GM23338 (cell line): Measurements from ENCODE around the gene TTBK1. TPM values are rescaled to one million over a fixed set of nuclear protein-coding genes. Genes with fewer than 3 reads are reported as not detected.

ENCODE experiments used
- ATAC-seq: fragments of 200-7000 bp; cut with Tn5 transposase; 3 replicates; pipeline ENCODE4 v1.9.1; 2020
- DNase-seq: peaks from one replicate; pipeline ENCODE4 v3.0.0-alpha.2; 2015; ENCODE audit warnings: low spot score
- H2AFZ ChIP-seq: fragments of 200-600 bp; sonication (generic); 2 replicates; pipeline ENCODE4 v1.8.0; 2016; ENCODE audit warnings: antibody characterized with exemption, mild to moderate bottlenecking, moderate library complexity
- H3F3A ChIP-seq: fragments of 200-600 bp; sonication (generic); replicated peaks from 2 replicates; pipeline ENCODE4 v1.8.0; 2017; ENCODE audit warnings: antibody characterized with exemption, mixed run types, low read depth
- H3K27ac ChIP-seq: fragments of 200-600 bp; sonication (generic); 2 replicates; pipeline ENCODE4 v1.6.1; 2016; ENCODE audit warnings: low read depth
- H3K27me3 ChIP-seq: fragments of 200-600 bp; sonication (generic); 2 replicates; pipeline ENCODE4 v1.8.0; 2016; ENCODE audit warnings: mild to moderate bottlenecking, mixed run types, moderate library complexity; ENCODE audit not compliant: insufficient read depth
- H3K36me3 ChIP-seq: fragments of 200-600 bp; sonication (generic); 2 replicates; pipeline ENCODE4 v1.8.0; 2016; ENCODE audit warnings: mild to moderate bottlenecking; ENCODE audit not compliant: insufficient read depth
- H3K4me1 ChIP-seq: fragments of 200-600 bp; sonication (generic); 2 replicates; pipeline ENCODE4 v1.8.0; 2016; ENCODE audit warnings: mild to moderate bottlenecking, moderate library complexity; ENCODE audit not compliant: insufficient read depth
- H3K4me2 ChIP-seq: fragments of 200-600 bp; sonication (generic); 2 replicates; pipeline ENCODE4 v1.7.1; 2017; ENCODE audit warnings: mixed run types
- H3K4me3 ChIP-seq: fragments of 200-600 bp; sonication (generic); 2 replicates; pipeline ENCODE4 v1.6.1; 2016; ENCODE audit warnings: mixed run types
- H3K79me2 ChIP-seq: fragments of 200-600 bp; sonication (generic); replicated peaks from 2 replicates; pipeline ENCODE4 v1.8.0; 2017; ENCODE audit warnings: mild to moderate bottlenecking; ENCODE audit not compliant: insufficient read depth
- H3K9me2 ChIP-seq: fragments of 200-600 bp; sonication (generic); 2 replicates; pipeline ENCODE4 v1.8.0; 2017; ENCODE audit not compliant: insufficient read depth
- H4K20me1 ChIP-seq: fragments of 200-600 bp; sonication (generic); replicated peaks from 2 replicates; pipeline ENCODE4 v1.8.0; 2017; ENCODE audit warnings: mild to moderate bottlenecking; ENCODE audit not compliant: insufficient read depth
- H3K27ac Mint-ChIP-seq: 2 replicates; pipeline ENCODE4 v1.8.0; 2020; ENCODE audit warnings: inconsistent platforms, mild to moderate bottlenecking, moderate library complexity, mixed read lengths
- H3K27me3 Mint-ChIP-seq: 3 replicates; pipeline ENCODE4 v1.8.0; 2022; ENCODE audit warnings: low read depth, mild to moderate bottlenecking, moderate library complexity, mixed read lengths, inconsistent platforms; ENCODE audit not compliant: insufficient read depth, poor library complexity
- H3K36me3 Mint-ChIP-seq: 3 replicates; pipeline ENCODE4 v1.8.0; 2021; ENCODE audit warnings: low read depth, mild to moderate bottlenecking, inconsistent platforms, moderate library complexity, mixed read lengths
- H3K4me1 Mint-ChIP-seq: 3 replicates; pipeline ENCODE4 v1.8.0; 2020; ENCODE audit warnings: mild to moderate bottlenecking, inconsistent platforms, mixed read lengths
- H3K4me3 Mint-ChIP-seq: 3 replicates; pipeline ENCODE4 v1.8.0; 2021; ENCODE audit warnings: moderate library complexity, mild to moderate bottlenecking, inconsistent platforms, mixed read lengths
- H3K9me3 Mint-ChIP-seq: 3 replicates; pipeline ENCODE4 v1.8.0; 2020; ENCODE audit warnings: moderate library complexity, mild to moderate bottlenecking, inconsistent platforms, mixed read lengths
- EZH2 ChIP-seq: fragments of 200-600 bp; sonication (generic); IDR thresholded peaks from one replicate; pipeline ENCODE4 v1.8.0; 2017; ENCODE audit warnings: antibody characterized with exemption, mild to moderate bottlenecking, low read depth; ENCODE audit not compliant: unreplicated experiment
- NANOG ChIP-seq: IDR thresholded peaks from 2 replicates; pipeline ENCODE4 v1.6.1; 2016; ENCODE audit warnings: antibody characterized with exemption, borderline replicate concordance
- polyA plus RNA-seq: library from polyadenylated mRNA; unstranded; fragments of >200 nt; fragmentation: Nextera tagmentation; extraction: Ambion mirVana; gene quantifications from 2 replicates; pipeline ENCODE4 v1.2.1, GENCODE V29; 2016
- total RNA-seq: library from RNA; depleted of rRNA; stranded (reverse); fragments of >200 nt; shearing (Covaris generic); gene quantifications from 2 replicates; pipeline ENCODE4 v1.2.3, GENCODE V29; 2014
- TF ChIP-seq, protein P1 (sequence below): fragments of 250-450 bp; sonication (Bioruptor Pico); IDR thresholded peaks from 2 replicates; pipeline ENCODE4 v1.5.0; 2020; ENCODE audit warnings: mild to moderate bottlenecking, moderate library complexity
- TF ChIP-seq, protein P2 (sequence below): IDR thresholded peaks from 2 replicates; pipeline ENCODE4 v1.6.1; 2016; ENCODE audit warnings: antibody characterized with exemption

Gene TTBK1
- total and polyA plus RNA-seq, 2 experiments from 2014 or later: 0.29 to 1.1 TPM

DNA sequence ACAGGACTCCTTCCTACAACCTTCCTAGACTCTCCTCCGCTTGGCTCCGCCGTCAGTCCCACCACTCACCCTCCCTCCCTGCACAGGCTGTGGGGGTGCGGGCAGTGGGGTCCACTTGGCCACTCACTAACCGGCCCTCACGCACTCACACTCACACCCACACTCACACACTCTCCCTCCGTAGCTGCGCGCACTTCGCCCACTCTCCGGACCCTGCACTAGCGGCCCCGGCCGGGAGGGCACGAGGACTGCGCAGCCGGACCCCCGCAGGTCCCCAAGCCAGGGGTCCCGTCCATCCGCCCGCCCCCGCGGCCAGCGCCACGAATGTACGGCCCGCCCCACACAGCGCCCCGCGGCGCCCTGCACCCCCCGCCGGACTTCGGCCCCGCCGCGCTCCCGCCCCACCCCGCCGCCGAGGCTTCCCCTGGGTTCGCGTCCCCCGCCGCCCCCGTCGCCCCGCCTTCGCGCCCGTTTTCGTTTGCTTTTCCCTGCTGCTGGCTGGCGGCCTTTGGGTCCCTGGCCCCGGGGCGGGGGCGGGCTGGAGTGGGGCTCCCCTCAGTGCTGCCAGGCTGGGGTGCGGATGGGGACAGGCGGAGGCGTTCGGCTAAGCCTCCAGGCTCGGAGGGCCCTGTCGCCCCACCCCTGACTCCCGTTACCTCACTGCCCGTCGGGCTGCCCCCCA, 31.8 kb downstream of the TTBK1 start:
- peaks cover 29% of the 10 kb centered on the region for H3K4me1 ChIP-seq
- ATAC-seq (peak; percentile 6), DNase-seq (peak; percentile 38)
- H3K36me3 ChIP-seq: no peaks in the 10 kb centered on the region
- H3K4me2 ChIP-seq: peak overlapping the region; percentile 89
- no peaks in the 10 kb centered on the region for H3K36me3 Mint-ChIP-seq
- no peak overlapping the region for H3K27ac ChIP-seq
- TF ChIP-seq, protein P1, sequence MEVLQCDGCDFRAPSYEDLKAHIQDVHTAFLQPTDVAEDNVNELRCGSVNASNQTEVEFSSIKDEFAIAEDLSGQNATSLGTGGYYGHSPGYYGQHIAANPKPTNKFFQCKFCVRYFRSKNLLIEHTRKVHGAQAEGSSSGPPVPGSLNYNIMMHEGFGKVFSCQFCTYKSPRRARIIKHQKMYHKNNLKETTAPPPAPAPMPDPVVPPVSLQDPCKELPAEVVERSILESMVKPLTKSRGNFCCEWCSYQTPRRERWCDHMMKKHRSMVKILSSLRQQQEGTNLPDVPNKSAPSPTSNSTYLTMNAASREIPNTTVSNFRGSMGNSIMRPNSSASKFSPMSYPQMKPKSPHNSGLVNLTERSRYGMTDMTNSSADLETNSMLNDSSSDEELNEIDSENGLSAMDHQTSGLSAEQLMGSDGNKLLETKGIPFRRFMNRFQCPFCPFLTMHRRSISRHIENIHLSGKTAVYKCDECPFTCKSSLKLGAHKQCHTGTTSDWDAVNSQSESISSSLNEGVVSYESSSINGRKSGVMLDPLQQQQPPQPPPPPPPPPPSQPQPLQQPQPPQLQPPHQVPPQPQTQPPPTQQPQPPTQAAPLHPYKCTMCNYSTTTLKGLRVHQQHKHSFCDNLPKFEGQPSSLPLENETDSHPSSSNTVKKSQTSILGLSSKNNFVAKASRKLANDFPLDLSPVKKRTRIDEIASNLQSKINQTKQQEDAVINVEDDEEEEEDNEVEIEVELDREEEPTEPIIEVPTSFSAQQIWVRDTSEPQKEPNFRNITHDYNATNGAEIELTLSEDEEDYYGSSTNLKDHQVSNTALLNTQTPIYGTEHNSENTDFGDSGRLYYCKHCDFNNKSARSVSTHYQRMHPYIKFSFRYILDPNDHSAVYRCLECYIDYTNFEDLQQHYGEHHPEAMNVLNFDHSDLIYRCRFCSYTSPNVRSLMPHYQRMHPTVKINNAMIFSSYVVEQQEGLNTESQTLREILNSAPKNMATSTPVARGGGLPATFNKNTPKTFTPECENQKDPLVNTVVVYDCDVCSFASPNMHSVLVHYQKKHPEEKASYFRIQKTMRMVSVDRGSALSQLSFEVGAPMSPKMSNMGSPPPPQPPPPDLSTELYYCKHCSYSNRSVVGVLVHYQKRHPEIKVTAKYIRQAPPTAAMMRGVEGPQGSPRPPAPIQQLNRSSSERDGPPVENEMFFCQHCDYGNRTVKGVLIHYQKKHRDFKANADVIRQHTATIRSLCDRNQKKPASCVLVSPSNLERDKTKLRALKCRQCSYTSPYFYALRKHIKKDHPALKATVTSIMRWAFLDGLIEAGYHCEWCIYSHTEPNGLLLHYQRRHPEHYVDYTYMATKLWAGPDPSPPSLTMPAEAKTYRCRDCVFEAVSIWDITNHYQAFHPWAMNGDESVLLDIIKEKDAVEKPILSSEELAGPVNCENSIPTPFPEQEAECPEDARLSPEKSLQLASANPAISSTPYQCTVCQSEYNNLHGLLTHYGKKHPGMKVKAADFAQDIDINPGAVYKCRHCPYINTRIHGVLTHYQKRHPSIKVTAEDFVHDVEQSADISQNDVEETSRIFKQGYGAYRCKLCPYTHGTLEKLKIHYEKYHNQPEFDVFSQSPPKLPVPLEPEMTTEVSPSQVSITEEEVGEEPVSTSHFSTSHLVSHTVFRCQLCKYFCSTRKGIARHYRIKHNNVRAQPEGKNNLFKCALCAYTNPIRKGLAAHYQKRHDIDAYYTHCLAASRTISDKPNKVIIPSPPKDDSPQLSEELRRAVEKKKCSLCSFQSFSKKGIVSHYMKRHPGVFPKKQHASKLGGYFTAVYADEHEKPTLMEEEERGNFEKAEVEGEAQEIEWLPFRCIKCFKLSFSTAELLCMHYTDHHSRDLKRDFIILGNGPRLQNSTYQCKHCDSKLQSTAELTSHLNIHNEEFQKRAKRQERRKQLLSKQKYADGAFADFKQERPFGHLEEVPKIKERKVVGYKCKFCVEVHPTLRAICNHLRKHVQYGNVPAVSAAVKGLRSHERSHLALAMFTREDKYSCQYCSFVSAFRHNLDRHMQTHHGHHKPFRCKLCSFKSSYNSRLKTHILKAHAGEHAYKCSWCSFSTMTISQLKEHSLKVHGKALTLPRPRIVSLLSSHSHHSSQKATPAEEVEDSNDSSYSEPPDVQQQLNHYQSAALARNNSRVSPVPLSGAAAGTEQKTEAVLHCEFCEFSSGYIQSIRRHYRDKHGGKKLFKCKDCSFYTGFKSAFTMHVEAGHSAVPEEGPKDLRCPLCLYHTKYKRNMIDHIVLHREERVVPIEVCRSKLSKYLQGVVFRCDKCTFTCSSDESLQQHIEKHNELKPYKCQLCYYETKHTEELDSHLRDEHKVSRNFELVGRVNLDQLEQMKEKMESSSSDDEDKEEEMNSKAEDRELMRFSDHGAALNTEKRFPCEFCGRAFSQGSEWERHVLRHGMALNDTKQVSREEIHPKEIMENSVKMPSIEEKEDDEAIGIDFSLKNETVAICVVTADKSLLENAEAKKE (CRISPR knock-in tag): no peak
- TF ChIP-seq EZH2 (peak; percentile 30), NANOG (no peak)
- TF ChIP-seq, protein P2, sequence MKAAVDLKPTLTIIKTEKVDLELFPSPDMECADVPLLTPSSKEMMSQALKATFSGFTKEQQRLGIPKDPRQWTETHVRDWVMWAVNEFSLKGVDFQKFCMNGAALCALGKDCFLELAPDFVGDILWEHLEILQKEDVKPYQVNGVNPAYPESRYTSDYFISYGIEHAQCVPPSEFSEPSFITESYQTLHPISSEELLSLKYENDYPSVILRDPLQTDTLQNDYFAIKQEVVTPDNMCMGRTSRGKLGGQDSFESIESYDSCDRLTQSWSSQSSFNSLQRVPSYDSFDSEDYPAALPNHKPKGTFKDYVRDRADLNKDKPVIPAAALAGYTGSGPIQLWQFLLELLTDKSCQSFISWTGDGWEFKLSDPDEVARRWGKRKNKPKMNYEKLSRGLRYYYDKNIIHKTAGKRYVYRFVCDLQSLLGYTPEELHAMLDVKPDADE: no peak
- peaks cover 42% of the 10 kb centered on the region for H3K4me1 Mint-ChIP-seq
- H3K27ac Mint-ChIP-seq: no peak overlapping the region
- H3K79me2 ChIP-seq: no peaks in the 10 kb centered on the region
- no peaks in the 10 kb centered on the region for H3K9me2 ChIP-seq
- peak overlapping the region; percentile 84 for H2AFZ ChIP-seq
- H3K27me3 ChIP-seq: peaks cover 71% of the 10 kb centered on the region
- peak overlapping the region; percentile 78 for H3K4me3 ChIP-seq
- H3K27me3 Mint-ChIP-seq: peaks cover 50% of the 10 kb centered on the region
- no peaks in the 10 kb centered on the region for H4K20me1 ChIP-seq
- H3F3A ChIP-seq: no peaks in the 10 kb centered on the region; the same call in 1 of the 2 replicates
- no peaks in the 10 kb centered on the region for H3K9me3 Mint-ChIP-seq
- H3K4me3 Mint-ChIP-seq: peak overlapping the region; percentile 81
